Activated CD4-positive, alpha-beta T cell treated with anti-CD3 and anti-CD28 coated beads, Interleukin-10, Interleukin-2, amounts not matched to agents 100 ng/mL and 50 ng/mL, durations not matched to agents 16 hours and 8 hours (primary cell): ENCODE results near the gene ZNF581.

ENCODE experiments used
- DNase-seq: peaks from one replicate; pipeline ENCODE4 v3.0.0-alpha.2; 2020

Gene ZNF581

GRCh38 chr19:55683449-55684261 lies 40.2 kb downstream of the ZNF581 start:
- DNase-seq = no peak

DNA sequence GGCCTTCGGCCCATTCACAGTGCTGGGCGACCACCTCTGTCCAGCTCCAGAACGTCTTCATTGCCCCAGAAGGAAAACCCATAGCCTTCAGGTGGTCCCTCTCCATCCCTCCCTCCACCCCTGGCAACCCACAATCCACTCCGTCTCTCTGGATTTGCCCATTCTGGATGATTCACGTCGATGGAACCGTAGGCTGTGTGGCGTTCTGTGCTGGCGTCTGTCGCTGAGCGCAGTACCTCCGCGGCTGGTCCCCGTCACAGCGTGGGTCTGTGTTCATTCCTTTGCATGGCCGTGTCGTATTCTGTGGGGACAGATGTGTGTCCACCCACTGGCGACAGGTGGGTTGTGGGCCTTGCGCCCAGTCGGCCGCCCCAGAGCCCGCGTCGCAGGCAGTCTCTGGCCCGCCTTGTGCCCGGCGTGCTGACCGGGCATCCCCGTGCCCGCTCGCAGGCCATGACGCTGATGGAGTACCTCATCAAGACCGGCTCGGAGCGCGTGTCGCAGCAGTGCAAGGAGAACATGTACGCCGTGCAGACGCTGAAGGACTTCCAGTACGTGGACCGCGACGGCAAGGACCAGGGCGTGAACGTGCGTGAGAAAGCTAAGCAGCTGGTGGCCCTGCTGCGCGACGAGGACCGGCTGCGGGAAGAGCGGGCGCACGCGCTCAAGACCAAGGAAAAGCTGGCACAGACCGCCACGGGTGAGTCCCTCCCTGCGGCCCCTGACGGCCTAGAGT lies 41.7 kb downstream of the ZNF581 start:
- DNase-seq = no peak

DNA sequence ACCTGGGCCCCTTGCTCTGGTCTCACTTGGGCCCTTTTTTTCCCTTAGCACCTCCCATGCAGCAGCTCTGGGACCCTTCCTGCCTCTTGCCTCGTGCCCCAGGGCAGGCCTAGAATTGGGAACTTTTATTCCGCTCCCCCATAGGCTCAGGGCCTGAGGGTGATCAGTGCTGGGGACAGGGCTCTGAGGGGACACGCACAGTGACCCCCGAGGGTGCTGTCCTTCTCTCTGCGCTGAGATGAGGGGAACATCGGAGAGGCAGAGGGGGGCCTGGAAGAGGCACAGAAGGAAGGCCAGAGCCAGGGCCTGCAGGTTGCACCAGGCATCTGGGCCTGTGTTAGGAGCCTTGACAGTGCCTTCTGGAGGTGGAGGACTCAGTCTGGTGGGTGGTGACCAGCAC lies 42.3 kb downstream of the ZNF581 start:
- DNase-seq = no peak

DNA sequence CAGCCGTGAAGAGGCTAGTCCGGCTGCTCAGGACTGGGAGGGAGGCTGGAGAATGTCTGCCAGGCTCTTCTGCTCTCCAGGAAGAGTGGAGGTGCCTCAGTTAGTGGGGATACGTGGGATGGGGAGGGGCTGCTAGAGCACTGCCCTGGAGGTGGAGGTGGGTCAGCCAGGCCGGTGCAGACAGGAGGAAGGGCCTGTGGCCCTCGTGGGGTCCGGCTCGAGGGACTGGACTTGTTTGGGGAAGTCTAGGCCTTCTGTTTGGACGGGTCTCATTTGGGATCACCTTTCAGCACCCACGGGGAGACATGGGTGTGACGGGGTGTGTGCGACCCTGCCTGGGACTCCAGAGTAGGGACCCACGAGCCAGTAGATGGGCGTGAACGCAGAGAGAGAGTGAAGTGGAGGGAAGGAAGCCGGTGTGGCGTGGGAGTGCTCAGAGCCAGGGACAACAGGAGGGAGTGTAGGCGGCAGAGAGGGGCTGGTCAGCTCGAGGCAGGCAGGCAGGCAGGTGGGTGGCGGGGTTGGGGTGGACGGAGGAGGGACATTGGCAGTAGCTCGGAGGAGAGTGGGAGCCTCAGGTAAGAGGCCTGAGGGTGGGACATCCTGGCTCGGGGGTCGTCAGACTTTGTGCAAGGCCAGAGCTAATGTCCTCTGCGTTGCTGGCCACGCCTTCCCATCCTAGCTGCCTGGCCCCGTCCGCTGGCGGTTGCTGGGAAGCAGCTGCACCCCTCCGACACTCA lies 43.0 kb downstream of the ZNF581 start:
- DNase-seq = no peak

- DNase-seq = no peak
These were observed 44.1 kb downstream of the ZNF581 start for GRCh38 chr19:55687281-55688201.

GRCh38 chr19:55688422-55689218 lies 45.2 kb downstream of the ZNF581 start:
- DNase-seq = no peak

DNA sequence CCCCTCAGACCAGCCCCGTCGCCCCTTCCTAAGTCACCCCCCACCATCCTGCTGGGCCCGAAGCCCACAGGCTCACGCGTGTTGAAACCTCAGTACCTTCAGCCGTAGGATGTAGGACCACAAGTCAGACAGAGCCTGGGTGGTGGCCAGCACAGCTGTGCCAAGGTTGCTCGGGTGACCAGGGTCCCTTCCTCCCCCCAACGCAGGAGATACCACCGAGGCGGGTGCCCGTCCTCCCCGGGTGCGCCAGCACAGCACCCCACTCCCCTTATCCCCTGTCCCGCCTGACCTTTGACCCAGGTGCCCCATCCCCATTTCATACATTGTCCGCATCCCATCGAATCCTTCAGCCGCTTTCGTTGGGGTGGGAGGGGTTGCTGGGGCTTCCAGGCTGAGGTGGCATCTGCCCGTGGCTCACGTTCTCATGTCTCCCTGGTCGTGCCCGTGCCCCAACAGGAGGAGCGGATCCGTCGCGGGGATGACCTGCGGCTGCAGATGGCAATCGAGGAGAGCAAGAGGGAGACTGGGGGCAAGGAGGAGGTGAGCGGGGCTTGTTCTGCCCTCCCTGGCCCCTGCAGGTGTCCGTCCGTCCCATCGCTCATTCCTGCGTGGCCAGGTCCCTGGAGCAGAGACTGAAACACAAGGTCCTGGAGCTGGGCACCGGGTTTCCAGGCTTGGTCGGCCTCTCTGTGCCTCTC lies 46.1 kb downstream of the ZNF581 start:
- no peak for DNase-seq

DNA sequence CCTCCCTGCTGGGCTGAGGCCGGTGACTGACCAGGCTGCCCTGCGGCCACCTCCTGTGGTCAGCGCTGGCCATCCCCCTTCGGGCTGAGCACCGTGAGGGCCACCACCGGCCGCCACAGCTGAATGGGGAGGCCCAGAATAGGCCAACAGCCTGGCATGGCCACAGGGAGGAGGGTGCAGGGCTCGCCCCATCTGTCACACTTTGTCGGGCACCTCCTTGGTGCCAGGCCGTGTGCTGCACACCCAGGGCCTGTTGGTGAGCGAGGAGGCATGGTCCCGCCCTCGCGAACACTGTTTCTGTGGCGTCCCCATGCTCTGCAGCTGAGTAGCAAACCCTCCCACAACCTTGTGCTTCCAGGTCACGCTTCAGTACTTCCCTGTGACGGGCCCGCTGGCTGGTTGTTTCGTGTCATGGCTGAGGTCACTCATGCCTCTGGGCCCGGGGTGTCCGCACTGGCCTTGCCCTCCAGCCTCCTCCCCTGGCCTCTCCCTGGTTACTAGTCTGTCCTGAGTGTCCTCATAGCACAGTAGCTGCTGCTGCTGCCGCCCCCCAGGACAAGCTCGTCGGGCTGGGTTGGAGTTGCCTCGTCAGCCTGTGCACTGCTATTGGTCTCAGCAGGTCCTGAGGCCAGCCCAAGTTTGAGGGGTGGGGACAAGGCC lies 46.8 kb downstream of the ZNF581 start:
- DNase-seq = no peak

DNA sequence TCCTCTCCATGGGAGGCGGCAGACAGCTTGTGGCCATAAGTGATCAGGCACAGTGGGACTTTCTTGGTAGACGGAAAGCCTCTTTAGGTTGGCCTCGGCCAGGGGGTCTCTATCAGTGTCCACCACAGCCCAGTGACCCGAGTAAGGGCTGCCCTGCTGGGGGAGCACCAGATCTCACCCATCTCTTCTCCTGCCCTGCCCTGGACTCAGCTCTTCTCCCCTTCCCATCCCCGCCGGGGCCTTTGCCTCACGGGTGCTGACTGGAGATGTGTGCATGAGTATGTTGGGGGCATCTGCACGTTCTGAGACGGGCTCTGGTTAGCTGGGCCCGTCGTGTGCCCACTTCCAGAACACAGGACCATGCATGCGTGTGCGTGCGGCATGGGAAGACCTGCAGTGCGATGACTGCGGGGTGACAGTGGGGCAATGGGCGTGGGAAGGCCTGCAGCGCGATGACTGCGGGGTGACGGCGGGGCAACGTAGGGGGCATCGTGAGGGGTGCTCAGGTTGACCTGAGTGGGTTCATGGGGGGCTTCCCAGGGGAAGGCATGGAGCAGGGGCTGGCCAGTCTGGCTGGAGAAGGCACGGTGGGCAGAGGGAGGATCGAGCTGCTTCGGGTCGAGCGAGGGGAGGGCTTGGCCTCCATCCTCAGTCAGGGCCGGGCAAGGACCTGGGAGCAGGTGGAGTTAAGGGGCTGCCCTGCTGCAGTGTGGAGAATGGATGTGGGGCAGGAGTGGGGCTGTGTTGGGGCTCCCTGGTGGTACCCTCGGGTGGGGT lies 47.5 kb downstream of the ZNF581 start:
- no peak for DNase-seq

GRCh38 chr19:55691561-55692481 lies 48.4 kb downstream of the ZNF581 start:
- DNase-seq = no peak

DNA sequence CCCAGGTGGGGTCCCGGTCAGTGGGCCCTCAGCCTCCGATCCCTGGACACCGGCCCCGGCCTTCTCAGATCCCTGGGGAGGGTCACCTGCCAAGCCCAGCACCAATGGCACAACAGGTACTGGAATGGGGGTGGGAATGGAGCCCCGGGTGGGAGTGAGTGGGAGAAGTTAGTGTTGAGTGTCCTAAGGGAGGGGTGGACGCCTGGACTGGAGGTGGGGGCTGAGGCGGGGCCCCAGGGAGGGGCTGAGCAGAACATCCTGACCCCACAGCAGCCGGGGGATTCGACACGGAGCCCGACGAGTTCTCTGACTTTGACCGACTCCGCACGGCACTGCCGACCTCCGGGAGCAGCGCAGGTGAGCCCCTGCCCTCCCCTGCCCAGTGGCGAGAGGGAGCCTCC lies 49.2 kb downstream of the ZNF581 start:
- no peak for DNase-seq

GRCh38 chr19:55693336-55693974 lies 50.0 kb downstream of the ZNF581 start:
- DNase-seq = no peak

DNA sequence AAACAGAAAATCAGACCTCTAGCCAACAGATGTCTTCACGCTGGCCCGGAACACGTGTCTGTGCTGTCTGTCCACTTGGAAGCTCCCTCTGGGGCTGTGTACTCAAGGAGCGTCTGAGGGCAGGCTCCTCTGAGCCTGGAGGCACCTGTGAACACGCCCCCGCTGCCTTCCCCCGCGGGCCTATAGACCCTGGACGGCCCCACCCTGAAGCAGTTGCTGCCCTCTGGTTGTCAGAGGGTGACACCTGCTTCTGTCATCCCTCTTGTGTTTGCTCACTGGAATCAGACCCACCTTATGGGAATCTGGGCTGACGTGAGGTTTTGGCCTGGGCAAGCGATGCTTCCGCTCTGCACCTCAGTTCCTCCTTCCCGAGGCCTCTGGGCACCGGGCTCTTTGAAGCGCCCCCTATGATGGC lies 50.8 kb downstream of the ZNF581 start:
- no peak for DNase-seq

- no peak for DNase-seq
These were observed 51.4 kb downstream of the ZNF581 start for GRCh38 chr19:55694656-55695491.
